HEK293 (cell line): ENCODE data around the gene FBXL4.
A peak's percentile ranks its signal among the peaks of the same experiment; 100 is the strongest.

Source experiments
- CTCF ChIA-PET: fragments of 350-600 bp; formaldehyde crosslinking; extraction: SDS; loops from one replicate; lab custom pipeline; 2021; ENCODE audit warnings: antibody characterized with exemption; lab: Yijun Ruan, JAX
- POLR2A ChIA-PET: fragments of 300-600 bp; formaldehyde crosslinking; extraction: SDS; loops from one replicate; lab custom pipeline; 2020; ENCODE audit warnings: antibody characterized with exemption, inconsistent platforms; lab: Yijun Ruan, JAX
- H3K27ac ChIP-seq: fragments of 200-500 bp; sonication (Bioruptor generic); 2 replicates; pipeline ENCODE4 v1.5.1; 2014; ENCODE audit warnings: low read depth, low read length, control low read depth, inconsistent platforms; ENCODE audit errors: extremely low read depth
- H3K36me3 ChIP-seq, 2 experiments: fragments of 200-500 bp in 1 of 2; sonication (Bioruptor generic) in 1 of 2; 1 replicate in 1 of 2; 2 replicates in 1 of 2; pipeline ENCODE4 v1.5.1; 2014 to 2017; ENCODE audit warnings: inconsistent platforms in 2 of 2, low read length in 2 of 2; ENCODE audit not compliant: control insufficient read depth in 2 of 2, insufficient read depth in 1 of 2
- H3K4me1 ChIP-seq: fragments of 200-500 bp; sonication (Bioruptor generic); 2 replicates; pipeline ENCODE4 v1.5.1; 2014; ENCODE audit warnings: mild to moderate bottlenecking, low read length, inconsistent platforms; ENCODE audit not compliant: control insufficient read depth, insufficient read depth
- H3K4me3 ChIP-seq: 2 replicates; pipeline ENCODE4 v1.5.1; 2011; ENCODE audit warnings: low read depth, mild to moderate bottlenecking, control low read depth, low read length, moderate library complexity
- H3K9me3 ChIP-seq: fragments of 200-500 bp; sonication (Bioruptor generic); 2 replicates; pipeline ENCODE4 v1.5.1; 2014; ENCODE audit warnings: low read depth, low read length, inconsistent platforms; ENCODE audit not compliant: control insufficient read depth, insufficient read depth
- FEZF1 ChIP-seq: fragments of 450-650 bp; formaldehyde crosslinking; IDR thresholded peaks from 2 replicates; pipeline ENCODE4 v1.5.1; 2016; ENCODE audit warnings: missing biosample characterization, missing genetic modification characterization
- GLIS1 ChIP-seq: fragments of 450-650 bp; formaldehyde crosslinking; IDR thresholded peaks from 2 replicates; pipeline ENCODE4 v1.5.1; 2016; ENCODE audit warnings: missing biosample characterization, missing genetic modification characterization
- HIC1 ChIP-seq: fragments of 450-650 bp; formaldehyde crosslinking; IDR thresholded peaks from 2 replicates; pipeline ENCODE4 v1.5.1; 2016; ENCODE audit warnings: missing biosample characterization, missing genetic modification characterization
- HOXA7 ChIP-seq: sonication (generic); formaldehyde crosslinking; IDR thresholded peaks from 2 replicates; pipeline ENCODE4 v1.8.1; 2022; ENCODE audit warnings: missing genetic modification reagents, borderline replicate concordance
- MYNN ChIP-seq: fragments of 450-650 bp; formaldehyde crosslinking; IDR thresholded peaks from 2 replicates; pipeline ENCODE4 v1.5.1; 2016; ENCODE audit warnings: missing biosample characterization, missing genetic modification characterization, borderline replicate concordance
- PRDM10 ChIP-seq: fragments of 450-650 bp; formaldehyde crosslinking; IDR thresholded peaks from 2 replicates; pipeline ENCODE4 v1.5.1; 2016; ENCODE audit warnings: missing biosample characterization, missing genetic modification characterization
- RBAK ChIP-seq: fragments of 450-650 bp; formaldehyde crosslinking; IDR thresholded peaks from 2 replicates; pipeline ENCODE4 v1.5.1; 2016; ENCODE audit warnings: missing biosample characterization, missing genetic modification characterization
- ZBTB49 ChIP-seq: fragments of 450-650 bp; formaldehyde crosslinking; IDR thresholded peaks from 2 replicates; pipeline ENCODE4 v1.5.1; 2016; ENCODE audit warnings: missing biosample characterization, missing genetic modification characterization, low read depth
- ZFP69B ChIP-seq: fragments of 450-650 bp; formaldehyde crosslinking; IDR thresholded peaks from 2 replicates; pipeline ENCODE4 v1.5.1; 2016; ENCODE audit warnings: missing biosample characterization, missing genetic modification characterization
- ZIC2 ChIP-seq: fragments of 450-650 bp; formaldehyde crosslinking; IDR thresholded peaks from 2 replicates; pipeline ENCODE4 v1.5.1; 2016; ENCODE audit warnings: missing biosample characterization, missing genetic modification characterization
- ZNF175 ChIP-seq: fragments of 450-650 bp; formaldehyde crosslinking; IDR thresholded peaks from 2 replicates; pipeline ENCODE4 v1.5.1; 2016; ENCODE audit warnings: missing biosample characterization, missing genetic modification characterization
- ZNF24 ChIP-seq: fragments of 450-650 bp; formaldehyde crosslinking; IDR thresholded peaks from 2 replicates; pipeline ENCODE4 v1.5.1; 2016; ENCODE audit warnings: missing biosample characterization, missing genetic modification characterization
- ZNF311 ChIP-seq: fragments of 450-650 bp; formaldehyde crosslinking; IDR thresholded peaks from 2 replicates; pipeline ENCODE4 v1.5.1; 2017; ENCODE audit warnings: missing biosample characterization, missing genetic modification characterization, borderline replicate concordance
- ZNF350 ChIP-seq: fragments of 450-650 bp; formaldehyde crosslinking; IDR thresholded peaks from 2 replicates; pipeline ENCODE4 v1.5.0; 2017; ENCODE audit warnings: missing biosample characterization, mild to moderate bottlenecking, missing genetic modification characterization
- ZNF473 ChIP-seq: fragments of 450-650 bp; formaldehyde crosslinking; IDR thresholded peaks from 2 replicates; pipeline ENCODE4 v1.5.1; 2017; ENCODE audit warnings: missing biosample characterization, missing genetic modification characterization
- ZNF501 ChIP-seq: fragments of 450-650 bp; formaldehyde crosslinking; IDR thresholded peaks from 2 replicates; pipeline ENCODE4 v1.5.1; 2016; ENCODE audit warnings: missing biosample characterization, missing genetic modification characterization
- ZNF560 ChIP-seq: fragments of 450-650 bp; formaldehyde crosslinking; IDR thresholded peaks from 2 replicates; pipeline ENCODE4 v1.5.1; 2017; ENCODE audit warnings: missing biosample characterization, missing genetic modification characterization, borderline replicate concordance
- ZNF561 ChIP-seq: fragments of 450-650 bp; IDR thresholded peaks from 2 replicates; pipeline ENCODE4 v1.5.1; 2018; ENCODE audit warnings: missing biosample characterization, missing genetic modification characterization, borderline replicate concordance
- ZNF777 ChIP-seq: fragments of 450-650 bp; formaldehyde crosslinking; IDR thresholded peaks from 2 replicates; pipeline ENCODE4 v1.5.1; 2017; ENCODE audit warnings: missing biosample characterization, missing genetic modification characterization, borderline replicate concordance
- ZXDB ChIP-seq: fragments of 450-650 bp; formaldehyde crosslinking; IDR thresholded peaks from 2 replicates; pipeline ENCODE4 v1.5.1; 2016; ENCODE audit warnings: missing biosample characterization, missing genetic modification characterization

FBXL4 gene

GRCh38 chr6:98875375-98875774 is 72.4 kb downstream of the FBXL4 start (continued):
- TF ChIP-seq HIC1 (tag by site-specific recombination) = no peak
- no peak for TF ChIP-seq ZFP69B (tag by site-specific recombination)
- no peak for TF ChIP-seq ZXDB (tag by site-specific recombination)
- no peak for TF ChIP-seq ZNF311 (tag by site-specific recombination)
- no peak for TF ChIP-seq ZNF501 (tag by site-specific recombination)
- no peak for TF ChIP-seq HOXA7 (CRISPR knock-in tag)

- TF ChIP-seq ZNF560 (no peak), ZBTB49 (tag by site-specific recombination) (no peak), ZNF350 (tag by site-specific recombination) (no peak), ZNF473 (tag by site-specific recombination) (no peak), ZNF175 (tag by site-specific recombination) (no peak), ZNF777 (tag by site-specific recombination) (no peak), MYNN (tag by site-specific recombination) (no peak), ZNF24 (tag by site-specific recombination) (no peak), GLIS1 (tag by site-specific recombination) (no peak), ZNF561 (tag by site-specific recombination) (no peak), ZNF311 (tag by site-specific recombination) (no peak), ZIC2 (no peak), RBAK (tag by site-specific recombination) (no peak)
- no peaks in the 10 kb centered on the region for H3K9me3 ChIP-seq
- ChIA-PET CTCF (interaction anchor here (0.6 to 0.9 kb wide), 2 partner anchors 248 to 1656 kb away, joined by 3 to 4 read pairs; no protein-coding TSS in a partner anchor), POLR2A (no interaction called here)
- no peaks in the 10 kb centered on the region for H3K4me1 ChIP-seq
- H3K27ac ChIP-seq = no peak overlapping the region
- peaks cover 0 to 22% of the 10 kb centered on the region in 2 experiments; a peak in 2 of 3 replicates for H3K36me3 ChIP-seq
- no peak overlapping the region for H3K4me3 ChIP-seq
Measured at GRCh38 chr6:98871821-98872220, 75.9 kb downstream of the FBXL4 start.

- H3K9me3 ChIP-seq = no peaks in the 10 kb centered on the region
- H3K36me3 ChIP-seq = peaks cover 0 to 21% of the 10 kb centered on the region in 2 experiments; a peak in 2 of 3 replicates
- H3K4me1 ChIP-seq = no peaks in the 10 kb centered on the region
- ChIA-PET CTCF (no interaction called here), POLR2A (no interaction called here)
- no peak overlapping the region for H3K4me3 ChIP-seq
- H3K27ac ChIP-seq = no peak overlapping the region
- TF ChIP-seq PRDM10 (tag by site-specific recombination) (no peak), FEZF1 (peak; percentile 70)
- TF ChIP-seq, all 188 proteins: peak for 1
Measured at GRCh38 chr6:98871057-98871456, 76.7 kb downstream of the FBXL4 start.
